Measurements from ENCODE around the gene PTCSC3.

DNA sequence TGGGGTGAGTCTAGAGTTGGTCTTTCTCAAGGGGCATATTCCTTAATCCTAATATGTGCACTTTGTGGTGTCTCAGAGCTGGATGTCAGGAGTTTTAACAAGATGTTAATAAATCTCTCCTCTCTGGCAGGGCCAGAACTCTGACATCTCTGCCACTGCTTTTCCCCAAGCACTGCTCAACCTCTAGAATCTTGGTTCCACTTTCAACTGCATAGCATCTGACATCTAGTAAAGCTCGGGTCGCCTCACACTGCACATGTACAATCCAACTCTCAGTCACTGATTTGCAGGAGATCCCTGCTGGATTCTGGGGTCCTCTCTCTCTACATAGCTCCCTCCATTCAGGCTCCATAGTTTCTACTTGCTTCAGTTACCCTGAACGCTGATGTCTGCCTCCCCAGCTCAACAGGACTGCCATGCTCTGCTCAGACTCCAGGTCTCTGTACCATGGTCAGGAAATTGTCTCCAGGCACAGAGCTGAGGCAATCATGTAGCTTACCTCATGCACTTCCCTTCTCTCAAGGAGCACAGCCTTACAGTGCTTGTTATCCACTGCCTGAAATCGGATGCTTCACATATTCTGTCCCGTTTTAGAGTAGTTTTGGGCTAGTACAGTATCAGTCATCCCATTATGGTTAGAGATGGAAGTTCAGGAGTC, 1.6 kb downstream of the PTCSC3 start:
- TF ChIP-seq, protein P1, sequence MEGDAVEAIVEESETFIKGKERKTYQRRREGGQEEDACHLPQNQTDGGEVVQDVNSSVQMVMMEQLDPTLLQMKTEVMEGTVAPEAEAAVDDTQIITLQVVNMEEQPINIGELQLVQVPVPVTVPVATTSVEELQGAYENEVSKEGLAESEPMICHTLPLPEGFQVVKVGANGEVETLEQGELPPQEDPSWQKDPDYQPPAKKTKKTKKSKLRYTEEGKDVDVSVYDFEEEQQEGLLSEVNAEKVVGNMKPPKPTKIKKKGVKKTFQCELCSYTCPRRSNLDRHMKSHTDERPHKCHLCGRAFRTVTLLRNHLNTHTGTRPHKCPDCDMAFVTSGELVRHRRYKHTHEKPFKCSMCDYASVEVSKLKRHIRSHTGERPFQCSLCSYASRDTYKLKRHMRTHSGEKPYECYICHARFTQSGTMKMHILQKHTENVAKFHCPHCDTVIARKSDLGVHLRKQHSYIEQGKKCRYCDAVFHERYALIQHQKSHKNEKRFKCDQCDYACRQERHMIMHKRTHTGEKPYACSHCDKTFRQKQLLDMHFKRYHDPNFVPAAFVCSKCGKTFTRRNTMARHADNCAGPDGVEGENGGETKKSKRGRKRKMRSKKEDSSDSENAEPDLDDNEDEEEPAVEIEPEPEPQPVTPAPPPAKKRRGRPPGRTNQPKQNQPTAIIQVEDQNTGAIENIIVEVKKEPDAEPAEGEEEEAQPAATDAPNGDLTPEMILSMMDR (conservative IDR thresholded peaks at IDR 0.05; ENCODE audit: low read depth, low read length) = no peak
- no peak for TF ChIP-seq EZH2phosphoT487 (IDR thresholded peaks at IDR 0.05; ENCODE audit: borderline replicate concordance, low read length)
- no peak for TF ChIP-seq EZH2 (IDR thresholded peaks at IDR 0.05; ENCODE audit: low read length, unreplicated experiment)
